LNCAP (cell line): ENCODE data around the gene RHBDD2.

Source experiments
- TF ChIP-seq, protein P1 (sequence below): fragments of 450-650 bp; IDR thresholded peaks from 2 replicates; pipeline ENCODE4 v1.5.1; 2017; ENCODE audit warnings: mild to moderate bottlenecking

RHBDD2 gene

DNA sequence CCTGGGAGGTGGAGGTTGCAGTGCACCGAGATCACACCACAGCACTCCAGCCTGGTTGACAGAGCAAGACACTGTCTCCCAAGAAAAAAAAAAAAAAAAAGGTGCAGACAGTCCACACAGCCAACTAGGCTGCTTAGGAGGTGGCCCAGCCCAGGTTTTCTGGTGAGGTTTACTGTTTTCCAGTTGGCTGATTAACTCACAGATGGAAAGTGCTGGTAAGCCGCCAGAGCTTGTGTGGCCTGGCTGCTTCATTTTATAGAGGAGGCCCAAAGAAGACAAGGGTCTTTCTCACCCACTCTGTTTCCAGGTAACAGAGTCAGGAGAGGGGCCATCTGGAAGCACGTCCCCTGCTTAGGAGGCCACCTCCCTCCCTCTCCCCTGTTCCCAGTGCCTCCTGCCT lies 6.2 kb downstream of the RHBDD2 start:
- TF ChIP-seq, protein P1, sequence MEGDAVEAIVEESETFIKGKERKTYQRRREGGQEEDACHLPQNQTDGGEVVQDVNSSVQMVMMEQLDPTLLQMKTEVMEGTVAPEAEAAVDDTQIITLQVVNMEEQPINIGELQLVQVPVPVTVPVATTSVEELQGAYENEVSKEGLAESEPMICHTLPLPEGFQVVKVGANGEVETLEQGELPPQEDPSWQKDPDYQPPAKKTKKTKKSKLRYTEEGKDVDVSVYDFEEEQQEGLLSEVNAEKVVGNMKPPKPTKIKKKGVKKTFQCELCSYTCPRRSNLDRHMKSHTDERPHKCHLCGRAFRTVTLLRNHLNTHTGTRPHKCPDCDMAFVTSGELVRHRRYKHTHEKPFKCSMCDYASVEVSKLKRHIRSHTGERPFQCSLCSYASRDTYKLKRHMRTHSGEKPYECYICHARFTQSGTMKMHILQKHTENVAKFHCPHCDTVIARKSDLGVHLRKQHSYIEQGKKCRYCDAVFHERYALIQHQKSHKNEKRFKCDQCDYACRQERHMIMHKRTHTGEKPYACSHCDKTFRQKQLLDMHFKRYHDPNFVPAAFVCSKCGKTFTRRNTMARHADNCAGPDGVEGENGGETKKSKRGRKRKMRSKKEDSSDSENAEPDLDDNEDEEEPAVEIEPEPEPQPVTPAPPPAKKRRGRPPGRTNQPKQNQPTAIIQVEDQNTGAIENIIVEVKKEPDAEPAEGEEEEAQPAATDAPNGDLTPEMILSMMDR, result no peak

DNA sequence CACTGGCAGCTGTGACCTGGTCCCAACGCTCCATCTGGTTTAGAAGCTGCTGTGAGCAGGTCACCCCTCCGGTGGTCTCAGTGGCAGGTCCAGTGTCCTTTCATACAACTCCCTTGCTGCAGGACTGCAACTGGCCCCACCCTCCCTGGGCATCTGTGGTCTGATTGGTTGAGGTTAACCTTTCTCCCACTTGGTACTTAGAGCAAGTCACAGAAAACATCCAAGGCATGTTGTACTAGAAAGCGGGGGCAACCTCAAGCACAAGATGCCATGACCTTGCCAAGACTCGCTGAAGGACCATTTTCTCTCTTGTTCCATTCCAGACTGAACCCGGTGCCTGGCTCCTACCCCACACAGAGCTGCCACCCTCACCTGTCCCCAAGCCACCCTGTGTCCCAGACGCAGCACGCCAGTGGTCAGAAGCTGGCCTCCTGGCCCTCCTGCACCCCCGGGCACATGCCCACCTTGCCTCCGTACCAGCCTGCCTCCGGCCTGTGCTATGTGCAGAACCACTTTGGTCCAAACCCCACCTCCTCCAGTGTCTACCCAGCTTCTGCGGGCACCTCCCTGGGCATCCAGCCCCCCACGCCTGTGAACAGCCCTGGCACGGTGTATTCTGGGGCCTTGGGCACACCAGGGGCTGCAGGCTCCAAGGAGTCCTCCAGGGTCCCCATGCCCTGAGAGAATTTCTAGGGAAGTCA lies 9.0 kb downstream of the RHBDD2 start:
- TF ChIP-seq, protein P1, result no peak

DNA sequence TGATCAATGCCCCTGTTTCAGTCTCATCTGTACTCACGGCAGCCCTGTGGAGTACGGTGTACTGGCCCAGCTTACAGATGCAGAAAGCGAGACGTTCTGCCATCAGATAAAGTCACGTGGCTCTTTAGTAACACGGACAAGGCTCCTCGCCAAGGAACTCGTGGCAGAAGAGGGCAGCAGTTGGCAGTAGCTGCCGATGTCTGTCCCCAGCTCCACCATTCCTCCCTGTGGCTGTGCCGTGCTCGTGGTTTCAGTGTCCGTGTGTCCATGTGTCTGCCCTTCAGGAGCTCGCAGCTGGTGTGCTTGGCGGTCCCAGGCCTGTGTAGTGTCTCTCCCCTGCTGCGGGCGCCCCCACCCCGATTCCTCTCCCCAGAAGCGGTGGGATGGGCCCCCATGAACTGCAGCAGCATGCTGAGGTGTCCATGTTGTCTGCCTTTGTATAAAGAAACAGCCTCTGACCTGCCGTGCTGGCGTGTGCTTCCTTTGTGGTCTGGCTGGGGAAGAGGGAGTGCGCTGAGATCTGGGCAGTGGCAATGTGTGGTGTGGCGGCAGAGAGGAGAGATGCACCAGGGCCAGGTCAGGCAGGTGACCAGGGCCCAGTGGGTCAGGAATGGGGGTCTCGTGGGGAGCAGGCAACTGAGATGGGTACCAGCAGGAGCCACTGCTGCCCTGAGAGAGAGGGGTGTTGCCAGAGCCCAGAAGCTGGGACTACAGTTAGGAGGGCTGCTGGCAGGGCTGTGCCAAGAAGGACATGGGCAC lies 9.8 kb downstream of the RHBDD2 start:
- TF ChIP-seq, protein P1, result no peak

DNA sequence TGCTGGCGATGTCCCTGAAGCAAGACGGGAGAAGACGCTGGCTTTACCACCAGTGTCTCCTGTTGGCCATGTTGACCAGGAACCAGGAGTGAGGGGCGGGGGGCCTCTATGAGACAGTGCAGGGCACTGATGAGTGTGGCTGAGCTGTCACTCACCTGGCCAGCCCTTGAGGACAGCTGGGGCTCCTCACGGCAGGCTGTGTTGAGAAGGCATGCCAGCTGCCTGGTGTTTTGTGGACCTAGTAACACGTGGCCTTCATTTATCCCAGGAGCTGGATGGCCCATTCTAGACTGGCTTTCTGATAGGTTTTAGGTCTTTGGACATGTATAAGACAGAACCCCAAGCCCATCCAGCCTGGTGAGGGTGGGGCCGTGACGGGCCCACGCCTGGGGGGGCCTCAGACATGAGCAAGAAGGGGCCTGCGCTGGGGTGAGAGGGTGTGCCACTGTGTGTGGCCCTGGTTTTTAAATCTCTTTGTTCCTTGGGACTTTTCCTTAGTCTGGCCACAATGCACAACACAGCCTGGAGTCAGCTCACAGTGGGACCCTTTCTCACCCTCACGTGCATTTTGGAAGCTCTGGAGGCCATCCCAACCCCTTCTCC lies 10.5 kb downstream of the RHBDD2 start:
- TF ChIP-seq, protein P1, result no peak

DNA sequence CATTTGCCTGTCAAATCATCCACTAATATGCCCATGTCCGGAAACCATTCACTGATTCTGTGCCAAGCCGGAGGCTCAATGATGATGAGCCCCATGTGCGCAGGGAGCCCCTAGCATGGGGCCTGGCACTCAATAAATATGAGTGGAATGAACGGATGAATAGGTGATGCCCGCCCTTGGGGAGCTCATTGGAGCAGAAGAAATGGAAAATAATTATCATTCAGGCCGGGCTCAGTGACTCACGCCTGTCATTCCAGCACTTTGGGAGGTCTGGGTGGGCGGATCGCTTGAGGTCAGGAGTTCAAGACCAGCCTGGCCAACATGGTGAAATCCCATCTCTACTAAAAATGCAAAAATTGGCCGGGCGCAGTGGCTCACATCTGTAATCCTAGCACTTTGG lies 11.0 kb downstream of the RHBDD2 start:
- TF ChIP-seq, protein P1, result no peak

DNA sequence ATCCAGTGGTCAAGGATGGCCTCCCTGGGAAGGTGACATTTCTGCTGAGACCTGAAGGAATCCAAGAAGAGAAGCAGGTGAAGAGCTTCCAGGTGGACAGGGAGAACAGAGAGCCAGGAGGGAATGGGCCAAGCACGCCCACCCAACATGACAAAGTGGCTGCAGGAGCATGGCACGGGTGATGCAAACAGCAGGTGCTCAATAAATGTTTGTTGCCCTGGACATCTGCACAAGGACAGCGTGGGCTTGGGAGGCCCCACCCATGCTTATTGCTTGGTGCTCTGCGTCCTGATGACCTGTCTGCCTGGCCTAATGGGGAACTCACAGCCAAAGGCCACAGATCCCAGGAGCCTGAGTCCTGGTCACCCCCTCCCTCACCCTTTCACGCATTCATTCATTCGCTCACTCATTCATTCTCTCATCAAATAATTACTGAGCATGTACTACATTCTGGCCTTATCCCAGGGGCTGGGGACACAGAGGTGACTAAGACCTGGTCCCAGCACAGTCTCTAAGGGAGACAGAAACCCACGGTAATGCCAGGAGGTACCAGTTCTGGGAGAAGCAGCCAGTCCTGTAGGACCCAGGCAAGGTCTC lies 13.1 kb downstream of the RHBDD2 start:
- TF ChIP-seq, protein P1, result no peak

DNA sequence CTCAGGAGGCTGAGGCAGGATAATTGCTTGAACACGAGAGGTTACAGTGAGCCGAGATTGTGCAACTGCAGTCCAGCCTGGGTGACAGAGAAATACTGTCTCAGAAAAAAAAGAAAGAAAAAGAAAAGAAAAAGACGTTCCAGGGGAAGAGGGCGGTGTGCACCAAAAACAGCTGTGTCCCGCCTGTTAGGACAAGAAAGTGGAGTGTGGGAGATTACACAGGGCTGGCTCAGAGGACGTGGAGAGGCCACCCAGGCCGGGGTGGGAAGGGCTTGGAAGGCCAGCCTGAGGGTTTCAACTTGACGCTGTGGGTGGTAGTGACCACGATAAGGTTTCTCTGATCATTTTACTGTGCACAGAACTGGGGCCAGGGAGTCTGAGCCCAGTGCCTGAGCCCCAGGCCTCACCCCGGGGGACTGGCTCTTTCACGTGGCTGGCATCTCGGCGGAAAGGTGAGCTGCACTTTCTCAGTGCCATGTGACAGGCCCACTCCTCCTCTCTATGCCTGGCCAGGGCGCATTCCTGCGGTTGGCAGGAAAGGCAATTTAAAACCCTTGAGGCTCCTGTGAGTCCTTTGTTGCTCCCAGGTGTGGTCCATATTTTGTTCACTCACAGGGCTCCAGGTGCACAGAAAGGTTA lies 13.9 kb downstream of the RHBDD2 start:
- TF ChIP-seq, protein P1, result no peak
